GM12878 (cell line): ENCODE data around the gene PHAF1. TPM values are rescaled to one million over a fixed set of nuclear protein-coding genes. Genes with fewer than 3 reads are reported as not detected.

Experiments used
- ATF2 ChIP-seq: IDR thresholded peaks from 2 replicates; pipeline ENCODE4 v1.6.1; 2012; ENCODE audit warnings: low read length, inconsistent platforms
- CHD4 ChIP-seq: fragments of 200-600 bp; sonication (generic); IDR thresholded peaks from 2 replicates; pipeline ENCODE4 v1.6.1; 2016; ENCODE audit warnings: mild to moderate bottlenecking
- CTCF ChIP-seq, 3 experiments: IDR thresholded peaks in 2 of 3; conservative IDR thresholded peaks in 1 of 3; 2 replicates each; pipeline ENCODE4 v1.5.1; 2011; ENCODE audit warnings: low read depth in 3 of 3, low read length in 3 of 3, mild to moderate bottlenecking in 3 of 3, control low read depth in 2 of 3, moderate library complexity in 2 of 3, inconsistent platforms in 1 of 3, mixed read lengths in 1 of 3; ENCODE audit not compliant: control insufficient read depth in 2 of 3, insufficient read depth in 1 of 3; ENCODE audit errors: extremely low read depth in 1 of 3
- CUX1 ChIP-seq: IDR thresholded peaks from 2 replicates; pipeline ENCODE4 v1.6.1; 2012; ENCODE audit warnings: improper control_type of control experiment, low read depth, low read length; ENCODE audit not compliant: insufficient replicate concordance
- EP300 ChIP-seq, 2 experiments: fragments of 150-350 bp in 1 of 2; IDR thresholded peaks; 2 replicates each; pipeline ENCODE4 v1.6.1; 2011 to 2012; ENCODE audit warnings: low read depth in 2 of 2, low read length in 2 of 2, borderline replicate concordance in 1 of 2, improper control_type of control experiment in 1 of 2, inconsistent platforms in 1 of 2; ENCODE audit not compliant: control insufficient read depth in 1 of 2
- HCFC1 ChIP-seq: fragments of 150-350 bp; IDR thresholded peaks from 2 replicates; pipeline ENCODE4 v1.6.1; 2014; ENCODE audit warnings: low read length
- HDAC6 ChIP-seq: fragments of 200-600 bp; sonication (generic); IDR thresholded peaks from one replicate; pipeline ENCODE4 v1.8.0; 2017; ENCODE audit warnings: antibody characterized with exemption; ENCODE audit not compliant: unreplicated experiment
- LARP7 ChIP-seq: fragments of 450-650 bp; IDR thresholded peaks from 2 replicates; pipeline ENCODE4 v1.6.1; 2017; ENCODE audit warnings: mild to moderate bottlenecking
- NFYB ChIP-seq: IDR thresholded peaks from 2 replicates; pipeline ENCODE4 v1.6.1; 2011; ENCODE audit warnings: low read depth, mild to moderate bottlenecking, low read length, improper control_type of control experiment, moderate library complexity; ENCODE audit not compliant: insufficient read depth
- NKRF ChIP-seq: fragments of 450-650 bp; conservative IDR thresholded peaks from 2 replicates; pipeline ENCODE4 v1.6.1; 2017; ENCODE audit warnings: mild to moderate bottlenecking, moderate library complexity
- NR2C1 ChIP-seq: fragments of 450-650 bp; IDR thresholded peaks from 2 replicates; pipeline ENCODE4 v1.6.1; 2017; ENCODE audit warnings: antibody characterized with exemption, mild to moderate bottlenecking, moderate library complexity
- POLR2AphosphoS5 ChIP-seq: IDR thresholded peaks from 2 replicates; pipeline ENCODE4 v1.6.1; 2011; ENCODE audit warnings: mild to moderate bottlenecking, low read length, inconsistent platforms
- RAD51 ChIP-seq: fragments of 450-650 bp; IDR thresholded peaks from 2 replicates; pipeline ENCODE4 v1.6.1; 2016; ENCODE audit warnings: moderate library complexity, mild to moderate bottlenecking, inconsistent platforms
- RFX5 ChIP-seq: IDR thresholded peaks from 2 replicates; pipeline ENCODE4 v1.6.1; 2011; ENCODE audit warnings: low read depth, low read length, improper control_type of control experiment
- RUNX3 ChIP-seq: IDR thresholded peaks from 2 replicates; pipeline ENCODE4 v1.6.1; 2012; ENCODE audit warnings: low read length, inconsistent platforms
- SMARCA5 ChIP-seq: fragments of 450-650 bp; IDR thresholded peaks from 2 replicates; pipeline ENCODE4 v1.6.1; 2017; ENCODE audit warnings: mild to moderate bottlenecking
- TCF12 ChIP-seq: IDR thresholded peaks from 2 replicates; pipeline ENCODE4 v1.6.1; 2011; ENCODE audit warnings: low read depth, mild to moderate bottlenecking, low read length
- ZNF24 ChIP-seq: fragments of 450-650 bp; IDR thresholded peaks from 2 replicates; pipeline ENCODE4 v1.6.1; 2017; ENCODE audit warnings: antibody characterized with exemption, mild to moderate bottlenecking
- polyA plus RNA-seq, 11 experiments: library from polyadenylated mRNA; depleted of rRNA in 4 of 11; unstranded in 6 of 11; stranded (reverse) in 5 of 11; fragments of >200 nt; fragmentation: Nextera tagmentation in 4 of 11; fragmentation: Illumina TruSeq in 1 of 11; extraction: Ambion mirVana in 4 of 11; extraction: Trizol in 1 of 11; gene quantifications; 1 replicate in 1 of 11; 2 replicates in 10 of 11; pipeline versions ENCODE4 v1.2.1 to v1.2.3, GENCODE V29; 2011 to 2016; ENCODE audit warnings: inconsistent platforms in 2 of 11, missing spikeins in 2 of 11, low read depth in 1 of 11
- total RNA-seq, 4 experiments: library from RNA; depleted of rRNA in 3 of 4; stranded (reverse); fragments of >200 nt in 3 of 4; fragmentation: Illumina TruSeq in 1 of 4; extraction: Trizol in 1 of 4; gene quantifications; 2 replicates each; pipeline versions ENCODE4 v1.2.1 to v1.2.3, GENCODE V29; 2013 to 2021
- TF ChIP-seq, protein P1 (sequence below): IDR thresholded peaks from 2 replicates; pipeline ENCODE4 v1.6.1; 2012; ENCODE audit warnings: low read depth, low read length, improper control_type of control experiment

Gene PHAF1
- total and polyA plus RNA-seq, 10 of the 15 experiments (the other 5 are each of a cell fraction or from before 2014, with no cell fraction given): 4.5 to 20.9 (median 14.9) TPM

- TF ChIP-seq CUX1 (no peak), HDAC6 (no peak), NKRF (0 out of 2 replicates have a peak, but pooled peaks have one; percentile 23), RFX5 (no peak), POLR2AphosphoS5 (no peak), RUNX3 (no peak), CTCF (IDR thresholded peaks at IDR 0.05 in 2 of 3, conservative IDR thresholded peaks at IDR 0.05 in 1 of 3; ENCODE audit: control insufficient read depth in 2 of 3, extremely low read depth in 1 of 3, insufficient read depth in 1 of 3, low read depth in 3 of 3, low read length in 3 of 3) (no peak), EP300 (IDR thresholded peaks at IDR 0.05; ENCODE audit: borderline replicate concordance in 1 of 2, control insufficient read depth in 1 of 2, low read depth in 2 of 2, low read length in 2 of 2) (no peak), CHD4 (no peak), LARP7 (0 out of 2 replicates have a peak, but pooled peaks have one; percentile 22), NR2C1 (0 out of 2 replicates have a peak, but pooled peaks have one; percentile 17), NFYB (no peak), RAD51 (no peak), TCF12 (no peak), SMARCA5 (peak; percentile 39; the same call in 1 of the 2 replicates), ZNF24 (no peak), HCFC1 (no peak), ATF2 (no peak)
- TF ChIP-seq, protein P1, sequence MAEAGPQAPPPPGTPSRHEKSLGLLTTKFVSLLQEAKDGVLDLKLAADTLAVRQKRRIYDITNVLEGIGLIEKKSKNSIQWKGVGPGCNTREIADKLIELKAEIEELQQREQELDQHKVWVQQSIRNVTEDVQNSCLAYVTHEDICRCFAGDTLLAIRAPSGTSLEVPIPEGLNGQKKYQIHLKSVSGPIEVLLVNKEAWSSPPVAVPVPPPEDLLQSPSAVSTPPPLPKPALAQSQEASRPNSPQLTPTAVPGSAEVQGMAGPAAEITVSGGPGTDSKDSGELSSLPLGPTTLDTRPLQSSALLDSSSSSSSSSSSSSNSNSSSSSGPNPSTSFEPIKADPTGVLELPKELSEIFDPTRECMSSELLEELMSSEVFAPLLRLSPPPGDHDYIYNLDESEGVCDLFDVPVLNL: no peak
Measured at GRCh38 chr16:67164599-67165061, 54.9 kb downstream of the PHAF1 start, which contains the start of gene HSF4 (continued).
